LNCaP clone FGC (cell line): ENCODE data around the gene TEX13D.

Experiments
- DNase-seq: peaks from one replicate; pipeline ENCODE4 v3.0.0-alpha.2; 2011; ENCODE audit warnings: low read depth
- H3K4me3 ChIP-seq: 2 replicates; pipeline ENCODE4 v1.5.1; 2011; ENCODE audit warnings: mild to moderate bottlenecking, low read depth, low read length, control low read depth
- CTCF ChIP-seq: IDR thresholded peaks from 2 replicates; pipeline ENCODE4 v1.5.1; 2012; ENCODE audit warnings: mild to moderate bottlenecking; ENCODE audit not compliant: control insufficient read depth, insufficient read depth; ENCODE audit errors: extremely low read depth

TEX13D gene

GRCh38 chrX:124348182-124348581 is 15.7 kb downstream of the TEX13D start:
- no peak for DNase-seq
- no peak overlapping the region for H3K4me3 ChIP-seq
- TF ChIP-seq CTCF, result no peak

DNA sequence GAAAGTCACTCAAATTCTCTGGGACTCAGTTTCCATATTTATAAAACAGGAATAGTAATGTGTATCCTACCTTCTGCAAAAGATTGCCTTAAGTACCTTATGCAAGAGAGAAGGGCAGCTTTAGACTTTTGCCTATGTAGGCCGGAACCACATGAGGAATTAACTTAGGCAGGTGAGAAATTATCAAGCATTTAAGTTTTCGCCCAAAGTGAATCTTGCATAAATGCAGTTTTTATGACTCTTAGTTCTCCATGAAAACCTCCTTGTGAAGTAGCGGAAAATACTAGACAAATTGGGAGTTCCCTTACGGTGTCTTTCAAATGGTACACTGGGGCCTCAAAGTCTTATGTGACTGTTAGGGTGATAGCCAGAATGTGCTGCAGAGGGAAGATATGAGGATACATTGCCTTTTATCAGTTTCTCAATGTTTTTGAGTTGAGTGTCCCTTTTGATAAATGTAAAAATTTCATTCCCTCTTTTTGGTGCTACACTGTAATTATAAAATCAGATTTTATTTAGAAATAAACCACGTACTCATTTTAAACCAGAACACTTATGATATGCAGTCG is 16.5 kb downstream of the TEX13D start:
- TF ChIP-seq CTCF, result no peak
- no peak overlapping the region for H3K4me3 ChIP-seq
- DNase-seq, result no peak

DNA sequence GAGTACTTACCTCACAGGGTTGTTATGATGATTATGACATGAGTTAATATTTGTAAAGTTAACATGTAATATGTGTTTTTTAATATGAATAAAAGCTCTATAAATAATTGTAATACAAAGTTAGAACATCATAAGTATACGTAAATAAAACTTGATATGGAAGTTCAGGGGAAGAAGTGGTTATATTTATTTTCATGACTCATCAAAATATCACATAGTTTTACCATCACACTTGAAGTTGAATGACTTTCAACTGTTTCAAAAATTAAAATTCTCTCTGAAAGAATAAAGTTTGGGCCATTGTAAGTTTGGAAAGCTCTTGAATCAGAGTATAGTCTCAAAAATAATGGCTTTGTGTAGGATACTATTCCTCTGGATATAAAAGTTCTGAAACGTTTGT is 22.2 kb downstream of the TEX13D start:
- DNase-seq, result no peak
- no peak for TF ChIP-seq CTCF
- H3K4me3 ChIP-seq, result no peak overlapping the region

GRCh38 chrX:124358800-124359383 is 26.4 kb downstream of the TEX13D start:
- DNase-seq, result no peak
- no peak overlapping the region for H3K4me3 ChIP-seq
- TF ChIP-seq CTCF, result no peak

GRCh38 chrX:124362072-124362471 is 29.6 kb downstream of the TEX13D start:
- no peak for DNase-seq
- no peak overlapping the region for H3K4me3 ChIP-seq
- TF ChIP-seq CTCF, result no peak

DNA sequence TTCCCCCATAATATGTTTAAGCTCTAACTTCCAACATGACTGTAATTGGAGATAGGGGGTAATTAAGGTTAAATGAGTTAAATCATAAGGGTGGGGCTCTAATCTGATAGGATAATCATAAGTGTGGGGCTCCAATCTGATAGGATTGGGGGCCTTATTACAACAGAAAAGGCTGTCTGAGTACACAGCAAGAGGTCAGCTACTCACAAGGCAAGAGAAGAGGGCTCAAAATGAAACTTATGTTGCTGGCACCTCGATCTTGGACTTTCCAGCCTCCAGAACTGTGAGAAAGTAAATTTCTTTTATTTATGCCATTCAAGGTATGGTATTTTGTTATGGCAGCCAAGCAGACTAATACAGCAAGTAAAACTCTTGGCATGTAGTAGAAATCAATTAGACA is 30.3 kb downstream of the TEX13D start:
- no peak overlapping the region for H3K4me3 ChIP-seq
- DNase-seq, result no peak
- TF ChIP-seq CTCF, result no peak

DNA sequence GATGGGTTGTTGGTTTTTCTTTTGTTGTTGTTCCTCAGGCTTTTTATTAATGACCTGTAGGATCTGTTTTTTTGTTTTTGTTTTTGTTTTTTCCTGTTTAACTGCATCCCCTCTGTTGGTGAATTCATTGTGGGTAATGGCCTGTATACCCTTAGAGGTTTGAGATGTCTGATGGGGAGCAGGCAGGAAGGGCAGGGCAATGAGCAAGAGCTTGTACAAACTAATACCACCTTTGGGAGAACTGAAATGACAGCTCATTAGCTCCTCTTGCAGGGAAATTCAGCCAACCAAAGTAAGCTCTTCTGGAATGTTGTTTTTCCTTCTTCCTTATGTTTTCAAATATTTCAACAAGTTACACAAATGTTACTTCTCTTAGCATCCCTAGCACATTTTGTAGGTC is 37.3 kb downstream of the TEX13D start:
- no peak overlapping the region for H3K4me3 ChIP-seq
- DNase-seq, result no peak
- no peak for TF ChIP-seq CTCF
